NB4 (cell line): ENCODE data around the gene PCDH8.

Experiments
- CTCF ChIP-seq: IDR thresholded peaks from one replicate; pipeline ENCODE4 v1.5.1; 2012; ENCODE audit warnings: low read depth, low read length
- MAX ChIP-seq: IDR thresholded peaks from 2 replicates; pipeline ENCODE4 v1.6.1; 2011; ENCODE audit warnings: low read depth, low read length
- MYC ChIP-seq: IDR thresholded peaks from 2 replicates; pipeline ENCODE4 v1.6.1; 2011; ENCODE audit warnings: low read depth, low read length
- POLR2A ChIP-seq: IDR thresholded peaks from 2 replicates; pipeline ENCODE4 v1.6.1; 2011; ENCODE audit warnings: mild to moderate bottlenecking; ENCODE audit not compliant: insufficient read length; ENCODE audit errors: extremely low read depth

GRCh38 chr13:52844836-52845235, 3.6 kb downstream of the PCDH8 start:
- TF ChIP-seq POLR2A (no peak), CTCF (no peak), MAX (no peak), MYC (no peak)
